Activated naive CD8-positive, alpha-beta T cell treated with anti-CD3 and anti-CD28 coated beads for 36 hours (primary cell): ENCODE measurements around the gene VAPB. TPM values are rescaled to one million over a fixed set of nuclear protein-coding genes. Genes with fewer than 3 reads are reported as not detected.

Experiments
- DNase-seq: peaks from one replicate; pipeline ENCODE4 v3.0.0; 2021
- H3K27ac Mint-ChIP-seq: one replicate; pipeline ENCODE4 v1.8.0; 2022; ENCODE audit warnings: mild to moderate bottlenecking, moderate library complexity, mixed read lengths
- H3K27me3 Mint-ChIP-seq: one replicate; pipeline ENCODE4 v1.8.0; 2022; ENCODE audit warnings: mild to moderate bottlenecking, mixed read lengths
- H3K36me3 Mint-ChIP-seq: one replicate; pipeline ENCODE4 v1.8.0; 2021; ENCODE audit warnings: mild to moderate bottlenecking, mixed read lengths
- H3K4me1 Mint-ChIP-seq: one replicate; pipeline ENCODE4 v1.8.0; 2021; ENCODE audit warnings: mixed read lengths
- H3K4me3 Mint-ChIP-seq: one replicate; pipeline ENCODE4 v1.8.0; 2022; ENCODE audit warnings: mild to moderate bottlenecking, moderate library complexity, mixed read lengths
- H3K9me3 Mint-ChIP-seq: one replicate; pipeline ENCODE4 v1.8.0; 2022; ENCODE audit warnings: mixed read lengths
- total RNA-seq, 2 experiments: library from RNA; stranded (reverse); gene quantifications; one replicate each; pipeline ENCODE4 v1.2.3, GENCODE V29; 2021

Gene VAPB
- total RNA-seq, 2 experiments from 2014 or later, result 38.4 to 40.6 TPM

DNA sequence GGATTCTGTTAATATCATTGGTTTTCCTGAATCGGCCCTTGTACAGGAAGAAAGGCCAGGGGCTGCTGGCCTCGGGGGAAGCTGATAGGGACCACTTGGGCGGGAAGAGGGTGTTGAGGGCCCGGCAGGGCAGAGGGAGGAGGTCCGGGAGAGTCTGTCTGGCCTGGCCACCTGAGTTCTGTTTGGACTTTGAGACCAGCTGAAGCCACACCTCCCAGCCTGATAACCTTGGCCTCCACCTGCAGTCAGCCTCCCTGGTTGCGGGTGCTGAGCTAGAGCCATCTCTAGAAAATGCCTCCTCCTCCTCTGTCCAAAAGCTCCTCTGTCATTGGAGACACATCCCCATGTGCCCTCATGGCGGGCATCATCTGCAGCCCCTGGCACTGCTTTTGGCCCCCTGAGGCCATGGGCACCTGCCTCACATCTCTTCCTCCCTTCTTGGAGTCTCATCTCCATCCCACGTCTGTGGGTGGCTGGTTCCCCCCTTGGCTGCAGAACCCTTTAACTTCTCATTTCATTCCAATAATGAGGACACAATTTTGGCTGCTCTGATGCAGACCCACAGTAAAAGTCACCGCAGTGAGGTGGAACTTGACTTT is 109.5 kb downstream of the VAPB start:
- no peak overlapping the region for H3K4me3 Mint-ChIP-seq
- no peaks in the 10 kb centered on the region for H3K36me3 Mint-ChIP-seq
- H3K4me1 Mint-ChIP-seq, result no peaks in the 10 kb centered on the region
- H3K27me3 Mint-ChIP-seq, result no peaks in the 10 kb centered on the region
- H3K27ac Mint-ChIP-seq, result no peak overlapping the region
- H3K9me3 Mint-ChIP-seq, result peaks cover 7% of the 10 kb centered on the region
- DNase-seq, result no peak

DNA sequence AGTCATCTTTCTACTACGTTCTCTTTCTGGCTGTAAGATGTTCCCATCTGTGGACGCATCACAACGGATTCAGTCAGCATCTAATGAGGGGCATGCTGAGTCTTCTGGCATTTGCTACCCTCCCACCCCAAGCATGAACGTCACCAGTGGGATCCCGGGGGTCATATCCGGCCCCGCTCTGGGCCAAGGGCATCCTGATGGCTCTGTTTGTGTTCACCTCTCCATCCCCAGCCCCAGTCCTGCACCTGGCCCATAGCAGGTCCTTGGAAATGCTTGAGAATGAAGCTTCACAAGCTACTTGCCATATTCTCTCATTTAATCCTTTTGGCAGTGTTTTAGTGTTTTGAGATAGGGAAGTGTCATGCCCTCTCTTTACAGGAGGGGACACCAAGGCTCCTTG is 111.2 kb downstream of the VAPB start:
- H3K36me3 Mint-ChIP-seq, result peaks cover 4% of the 10 kb centered on the region
- no peaks in the 10 kb centered on the region for H3K4me1 Mint-ChIP-seq
- H3K27me3 Mint-ChIP-seq, result no peaks in the 10 kb centered on the region
- H3K27ac Mint-ChIP-seq, result no peak overlapping the region
- H3K4me3 Mint-ChIP-seq, result no peak overlapping the region
- no peak for DNase-seq
- H3K9me3 Mint-ChIP-seq, result peaks cover 16% of the 10 kb centered on the region

Other genes with a start within 250 kb of the VAPB start
- gene ANKRD60, start 160.6 kb upstream of the VAPB start, total RNA-seq, result not detected
- 10 to 100 TPM; 12.8 to 13.9 TPM for gene RAB22A, start 79.5 kb upstream of the VAPB start, total RNA-seq
- gene APCDD1L, start 126.2 kb downstream of the VAPB start, total RNA-seq, result not detected